ENCODE data around the gene CXCL13. TPM values are rescaled to one million over a fixed set of nuclear protein-coding genes. Genes with fewer than 3 reads are reported as not detected.

The CXCL13 gene
- polyA plus RNA-seq, 1 experiment = not detected

DNA sequence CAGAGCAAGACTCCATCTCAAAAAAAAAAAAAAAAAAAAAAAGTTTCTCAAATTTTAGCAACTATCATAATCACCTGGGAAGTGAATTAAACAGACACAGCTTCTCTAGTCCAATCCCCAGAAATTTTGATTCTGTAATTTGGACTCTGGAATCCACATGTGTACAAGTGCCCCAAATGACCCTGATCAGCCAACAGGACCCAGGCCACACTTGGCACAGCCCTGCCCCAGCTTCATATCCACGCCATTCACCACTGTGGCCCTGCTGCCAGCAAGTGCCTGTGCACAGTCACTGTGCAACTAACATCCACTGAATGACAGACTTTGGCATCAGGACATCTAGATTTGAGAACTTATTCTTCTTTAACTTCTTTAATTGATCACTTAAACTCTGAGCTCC lies 14.1 kb upstream of the CXCL13 start:
- POLR2A ChIA-PET = no interaction called here
- CTCF ChIA-PET = interaction anchor here (0.8 to 2.3 kb wide), 2 partner anchors 10 to 206 kb away, joined by 3 to 7 read pairs; no protein-coding TSS in a partner anchor

GRCh38 chr4:77593101-77593500 lies 12.5 kb upstream of the CXCL13 start:
- Histone ChIP-seq H3K9me3 (ENCODE audit: control insufficient read depth, insufficient read depth, low read length) (no peaks in the 10 kb centered on the region), H3K4me3 (ENCODE audit: low read depth, low read length) (no peak overlapping the region), H3K27ac (ENCODE audit: low read depth, low read length) (no peak overlapping the region), H3K27me3 (ENCODE audit: control insufficient read depth, insufficient read depth, low read length) (peaks cover 4% of the 10 kb centered on the region)
- CTCF ChIA-PET = interaction anchor here (0.6 to 2.3 kb wide), 3 partner anchors 8 to 353 kb away, joined by 3 to 7 read pairs (median 6); no protein-coding TSS in a partner anchor
- TF ChIP-seq, protein P1, sequence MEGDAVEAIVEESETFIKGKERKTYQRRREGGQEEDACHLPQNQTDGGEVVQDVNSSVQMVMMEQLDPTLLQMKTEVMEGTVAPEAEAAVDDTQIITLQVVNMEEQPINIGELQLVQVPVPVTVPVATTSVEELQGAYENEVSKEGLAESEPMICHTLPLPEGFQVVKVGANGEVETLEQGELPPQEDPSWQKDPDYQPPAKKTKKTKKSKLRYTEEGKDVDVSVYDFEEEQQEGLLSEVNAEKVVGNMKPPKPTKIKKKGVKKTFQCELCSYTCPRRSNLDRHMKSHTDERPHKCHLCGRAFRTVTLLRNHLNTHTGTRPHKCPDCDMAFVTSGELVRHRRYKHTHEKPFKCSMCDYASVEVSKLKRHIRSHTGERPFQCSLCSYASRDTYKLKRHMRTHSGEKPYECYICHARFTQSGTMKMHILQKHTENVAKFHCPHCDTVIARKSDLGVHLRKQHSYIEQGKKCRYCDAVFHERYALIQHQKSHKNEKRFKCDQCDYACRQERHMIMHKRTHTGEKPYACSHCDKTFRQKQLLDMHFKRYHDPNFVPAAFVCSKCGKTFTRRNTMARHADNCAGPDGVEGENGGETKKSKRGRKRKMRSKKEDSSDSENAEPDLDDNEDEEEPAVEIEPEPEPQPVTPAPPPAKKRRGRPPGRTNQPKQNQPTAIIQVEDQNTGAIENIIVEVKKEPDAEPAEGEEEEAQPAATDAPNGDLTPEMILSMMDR (IDR thresholded peaks at IDR 0.05; ENCODE audit: low read depth, low read length) = no peak
- no peak for DNase-seq (ENCODE audit: low read depth, low spot score)
- POLR2A ChIA-PET = no interaction called here

More for the DNA sequence above, 14.1 kb upstream of the CXCL13 start:
- H3K4me3 ChIP-seq (ENCODE audit: low read depth, low read length) = no peak overlapping the region
- no peak for DNase-seq (ENCODE audit: low read depth, low spot score)
- H3K9me3 ChIP-seq (ENCODE audit: control insufficient read depth, insufficient read depth, low read length) = no peaks in the 10 kb centered on the region
- TF ChIP-seq, protein P1 (IDR thresholded peaks at IDR 0.05; ENCODE audit: low read depth, low read length) = no peak
- peaks cover 4% of the 10 kb centered on the region for H3K27me3 ChIP-seq (ENCODE audit: control insufficient read depth, insufficient read depth, low read length)
- H3K27ac ChIP-seq (ENCODE audit: low read depth, low read length) = no peak overlapping the region

- H3K9me3 ChIP-seq (ENCODE audit: control insufficient read depth, insufficient read depth, low read length) = no peaks in the 10 kb centered on the region
- peaks cover 4% of the 10 kb centered on the region for H3K27me3 ChIP-seq (ENCODE audit: control insufficient read depth, insufficient read depth, low read length)
- no peak overlapping the region for H3K27ac ChIP-seq (ENCODE audit: low read depth, low read length)
- no peak overlapping the region for H3K4me3 ChIP-seq (ENCODE audit: low read depth, low read length)
- no peak for DNase-seq (ENCODE audit: low read depth, low spot score)
- ChIA-PET CTCF (interaction anchor here (1.3 to 2.3 kb wide), 2 partner anchors 7 to 25 kb away, joined by 6 to 7 read pairs; no protein-coding TSS in a partner anchor), POLR2A (no interaction called here)
- TF ChIP-seq, protein P1 (IDR thresholded peaks at IDR 0.05; ENCODE audit: low read depth, low read length) = no peak
These were observed 11.6 kb upstream of the CXCL13 start for GRCh38 chr4:77593993-77594392.

DNA sequence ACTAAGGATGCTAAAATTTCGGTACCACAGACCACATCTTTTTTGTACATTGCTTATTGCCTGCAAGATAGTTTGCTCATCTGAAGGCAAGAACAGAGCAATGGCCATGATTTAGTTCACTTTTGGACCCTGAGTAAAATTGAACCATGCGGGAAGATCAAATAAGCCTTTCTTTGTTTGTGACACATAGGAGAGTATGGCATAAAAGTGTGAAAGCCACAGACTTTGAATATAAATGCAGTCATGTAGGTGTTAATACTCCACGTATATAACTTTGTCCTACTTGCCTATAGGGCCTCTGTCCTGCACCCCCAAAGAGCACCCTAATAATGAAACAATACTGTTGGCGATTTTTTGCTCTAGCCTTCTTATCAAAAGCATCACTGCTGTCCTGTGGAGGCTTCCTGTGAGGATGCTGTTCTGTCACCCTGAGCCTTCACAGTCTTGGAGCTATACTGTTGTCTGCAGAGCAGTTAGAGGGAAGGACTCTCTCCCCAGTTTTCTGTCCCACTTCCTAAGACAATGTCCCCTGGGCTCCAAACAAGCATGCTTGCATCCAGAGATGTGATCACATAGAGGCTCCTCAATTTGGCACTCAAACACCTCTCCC lies 10.2 kb upstream of the CXCL13 start:
- POLR2A ChIA-PET = no interaction called here
- no peaks in the 10 kb centered on the region for H3K9me3 ChIP-seq (ENCODE audit: control insufficient read depth, insufficient read depth, low read length)
- H3K4me3 ChIP-seq (ENCODE audit: low read depth, low read length) = no peak overlapping the region
- TF ChIP-seq, protein P1 (IDR thresholded peaks at IDR 0.05; ENCODE audit: low read depth, low read length) = no peak
- CTCF ChIA-PET = interaction anchor here (1.6 kb wide), 1 partner anchor 23 kb away, joined by 4 read pairs; no protein-coding TSS in a partner anchor
- no peak overlapping the region for H3K27ac ChIP-seq (ENCODE audit: low read depth, low read length)
- no peak for DNase-seq (ENCODE audit: low read depth, low spot score)
- no peaks in the 10 kb centered on the region for H3K27me3 ChIP-seq (ENCODE audit: control insufficient read depth, insufficient read depth, low read length)

GRCh38 chr4:77599378-77599777 lies 6.2 kb upstream of the CXCL13 start:
- H3K27ac ChIP-seq (ENCODE audit: low read depth, low read length) = no peak overlapping the region
- no peak overlapping the region for H3K4me3 ChIP-seq (ENCODE audit: low read depth, low read length)
- DNase-seq (ENCODE audit: low read depth, low spot score) = no peak
- H3K9me3 ChIP-seq (ENCODE audit: control insufficient read depth, insufficient read depth, low read length) = no peaks in the 10 kb centered on the region
- CTCF ChIA-PET = interaction anchor here (1.1 to 8.4 kb wide), 8 partner anchors 9 to 213 kb away, joined by 3 to 86 read pairs (median 5); no protein-coding TSS in a partner anchor
- no peaks in the 10 kb centered on the region for H3K27me3 ChIP-seq (ENCODE audit: control insufficient read depth, insufficient read depth, low read length)
- POLR2A ChIA-PET = no interaction called here
- TF ChIP-seq, protein P1 (IDR thresholded peaks at IDR 0.05; ENCODE audit: low read depth, low read length) = peak; percentile 70
